Left lung (tissue), 10 donors: ENCODE data around the gene DGCR8. TPM values are rescaled to one million over a fixed set of nuclear protein-coding genes. Genes with fewer than 3 reads are reported as not detected.

Experiments used
- ATAC-seq: fragments of 200-7000 bp; cut with Tn5 transposase; one replicate; pipeline ENCODE4 v1.9.1; 2020; ENCODE audit warnings: moderate library complexity
- DNase-seq, 4 donors: peaks; one replicate each; pipeline ENCODE4 v3.0.0-alpha.2; 2013 to 2020
- H3K27ac ChIP-seq, 2 donors: fragments of 200-600 bp; sonication (generic) in 1 of 2; one replicate each; pipeline versions ENCODE4 v1.5.0 to v1.8.0; 2020 to 2021
- H3K27me3 ChIP-seq, 2 donors: fragments of 200-600 bp; sonication (generic) in 1 of 2; one replicate each; pipeline versions ENCODE4 v1.5.0 to v1.8.0; 2020 to 2021
- H3K36me3 ChIP-seq, 2 donors: fragments of 200-600 bp; sonication (generic) in 1 of 2; one replicate each; pipeline versions ENCODE4 v1.5.0 to v1.8.0; 2020 to 2021
- H3K4me1 ChIP-seq, 2 donors: fragments of 200-600 bp; one replicate each; pipeline ENCODE4 v1.8.0; 2021
- H3K4me3 ChIP-seq, 2 donors: fragments of 200-600 bp; sonication (generic) in 1 of 2; one replicate each; pipeline versions ENCODE4 v1.5.0 to v1.8.0; 2020 to 2021; ENCODE audit warnings: mild to moderate bottlenecking in 1 of 2
- H3K9me3 ChIP-seq, 2 donors: fragments of 200-600 bp; sonication (generic) in 1 of 2; one replicate each; pipeline versions ENCODE4 v1.5.0 to v1.8.0; 2020 to 2021
- CTCF ChIP-seq, 2 donors: fragments of 200-600 bp; sonication (generic) in 1 of 2; IDR thresholded peaks; one replicate each; pipeline versions ENCODE4 v1.5.0 to v1.8.0; 2021; ENCODE audit warnings: antibody characterized with exemption in 2 of 2
- intact Hi-C, 2 donors: fragments of 100-400 bp; cut with DNase I; formaldehyde crosslinking; loops; one replicate each; pipeline versions ENCODE4 v1.11.2 to v1.14.2; 2022
- polyA plus RNA-seq, 6 donors: library from polyadenylated mRNA; unstranded; fragments of 120-200 nt; gene quantifications; one replicate each; pipeline ENCODE4 v1.2.1, GENCODE V29; 2013; ENCODE audit not compliant: insufficient read length in 6 of 6
- total RNA-seq, 2 donors: library from RNA; stranded (reverse); fragmentation: NEBNext Ultra II Directional; extraction: Animal tissue kit (Norgen Biotek cat#: 25700); gene quantifications; one replicate each; pipeline ENCODE4 v1.2.1, GENCODE V29; 2021
- donor health status: DM: no; HTN: yes; CAD: no.
- donor health status: DM: no; HTN: no; CAD: no.

DGCR8 gene
- total and polyA plus RNA-seq, 8 donors = 28.9 to 63.2 (median 44.5) TPM

- H3K9me3 ChIP-seq = no peaks in the 10 kb centered on the region
- peaks cover 0 to 7% of the 10 kb centered on the region in 2 donors for H3K4me1 ChIP-seq
- peaks cover 0 to 98% of the 10 kb centered on the region in 2 donors for H3K36me3 ChIP-seq
- ATAC-seq (no peak), DNase-seq (peak in 1 of 4 donors; percentile 11)
- TF ChIP-seq CTCF (IDR thresholded peaks at IDR 0.05) = no peak
- no peak overlapping the region for H3K4me3 ChIP-seq
- H3K27me3 ChIP-seq = no peaks in the 10 kb centered on the region
- H3K27ac ChIP-seq = no peak overlapping the region
- intact Hi-C loops = no loop called here
Measured at GRCh38 chr22:20102203-20102780, 22.3 kb downstream of the DGCR8 start.

- H3K9me3 ChIP-seq = no peaks in the 10 kb centered on the region
- H3K27ac ChIP-seq = no peak overlapping the region
- peaks cover 0 to 98% of the 10 kb centered on the region in 2 donors for H3K36me3 ChIP-seq
- no peaks in the 10 kb centered on the region for H3K4me1 ChIP-seq
- H3K4me3 ChIP-seq = no peak overlapping the region
- TF ChIP-seq CTCF (IDR thresholded peaks at IDR 0.05) = no peak
- DNase-seq (peak in 1 of 4 donors; percentile 49), ATAC-seq (no peak)
- intact Hi-C loops = no loop called here
- no peaks in the 10 kb centered on the region for H3K27me3 ChIP-seq
Measured at GRCh38 chr22:20105456-20106204, 25.6 kb downstream of the DGCR8 start.

DNA sequence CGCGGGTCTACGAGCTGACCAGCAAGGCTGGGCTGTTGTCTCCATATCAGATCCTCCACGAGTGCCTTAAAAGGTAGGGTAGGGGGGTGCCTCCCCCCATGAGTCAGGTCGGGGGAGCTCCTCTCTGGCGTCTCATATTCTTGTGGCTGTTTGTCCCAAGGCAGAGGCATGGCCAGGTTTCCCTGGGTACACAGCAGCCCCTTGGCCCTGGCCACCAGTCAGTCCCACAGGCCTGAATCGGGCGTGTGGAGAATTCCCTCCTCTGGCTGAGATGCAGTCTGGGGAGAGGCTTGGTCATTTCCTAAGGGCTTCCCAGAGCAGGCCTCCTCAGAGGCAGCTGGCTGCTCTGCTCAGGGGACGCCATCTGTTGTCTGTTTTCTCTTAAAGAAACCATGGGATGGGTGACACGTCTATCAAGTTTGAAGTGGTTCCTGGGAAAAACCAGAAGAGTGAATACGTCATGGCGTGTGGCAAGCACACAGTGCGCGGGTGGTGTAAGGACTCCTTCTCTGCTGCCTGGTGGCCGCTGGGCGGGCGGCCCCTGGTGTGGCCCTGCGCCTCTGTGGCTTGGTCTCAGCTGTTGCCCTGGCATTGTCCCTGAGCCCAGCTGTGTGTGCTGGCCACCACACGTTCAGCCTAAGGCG lies 26.3 kb downstream of the DGCR8 start:
- ATAC-seq (no peak), DNase-seq (no peak)
- Histone ChIP-seq H3K4me1 (no peaks in the 10 kb centered on the region), H3K27ac (no peak overlapping the region), H3K4me3 (no peak overlapping the region), H3K27me3 (no peaks in the 10 kb centered on the region), H3K36me3 (peaks cover 0 to 98% of the 10 kb centered on the region in 2 donors), H3K9me3 (no peaks in the 10 kb centered on the region)
- TF ChIP-seq CTCF (IDR thresholded peaks at IDR 0.05) = no peak
- intact Hi-C loops = no loop called here

GRCh38 chr22:20106849-20107237 lies 26.8 kb downstream of the DGCR8 start:
- H3K9me3 ChIP-seq = no peaks in the 10 kb centered on the region
- intact Hi-C loops = no loop called here
- H3K36me3 ChIP-seq = peaks cover 0 to 98% of the 10 kb centered on the region in 2 donors
- H3K4me1 ChIP-seq = no peaks in the 10 kb centered on the region
- no peak for ATAC-seq
- no peak for TF ChIP-seq CTCF (IDR thresholded peaks at IDR 0.05)
- DNase-seq = peak in 1 of 4 donors; percentile 51
- no peak overlapping the region for H3K4me3 ChIP-seq
- H3K27ac ChIP-seq = no peak overlapping the region
- no peaks in the 10 kb centered on the region for H3K27me3 ChIP-seq

DNA sequence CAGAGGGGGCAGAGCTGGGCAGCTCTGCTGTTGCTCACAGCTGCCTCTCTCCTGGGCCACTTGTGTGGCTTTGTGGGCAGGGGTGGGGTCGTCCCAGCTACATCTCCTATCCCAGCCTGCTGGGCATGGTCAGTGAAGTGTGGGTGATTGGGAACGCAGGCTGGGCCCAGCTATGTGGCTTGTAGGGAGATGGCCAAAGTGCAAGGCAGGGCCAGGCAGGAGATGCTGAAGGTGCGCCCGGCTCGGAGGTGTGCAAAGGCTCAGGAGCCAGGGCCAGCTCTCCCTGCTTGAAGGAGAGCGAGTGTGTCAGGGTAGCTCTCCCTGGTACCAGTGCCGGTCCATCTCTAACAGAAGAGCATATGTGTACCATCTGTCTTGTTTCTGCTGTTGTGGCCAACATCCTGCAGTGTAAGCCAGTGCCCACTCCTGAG lies 27.4 kb downstream of the DGCR8 start:
- peaks cover 0 to 98% of the 10 kb centered on the region in 2 donors for H3K36me3 ChIP-seq

More for the DNA sequence above, 27.4 kb downstream of the DGCR8 start:
- intact Hi-C loops = no loop called here
- Histone ChIP-seq H3K27me3 (no peaks in the 10 kb centered on the region), H3K4me3 (no peak overlapping the region), H3K9me3 (no peaks in the 10 kb centered on the region), H3K27ac (no peak overlapping the region), H3K4me1 (no peaks in the 10 kb centered on the region)
- TF ChIP-seq CTCF (IDR thresholded peaks at IDR 0.05) = no peak
- no peak for ATAC-seq
- peak in 1 of 4 donors; percentile 49 for DNase-seq
